Stimulated activated CD8-positive, alpha-beta memory T cell treated with anti-CD3 and anti-CD28 coated beads, Interleukin-4, amount 100 ng/mL, for 1 hour (primary cell): ENCODE measurements around the gene PCDHGB6.
"Not testable (repeated sequence)": the region's sequence is repeated elsewhere in the genome, so short reads cannot be mapped to it uniquely, and the experiment has no call there.

Experiments used
- DNase-seq, 2 donors: peaks; one replicate each; pipeline ENCODE4 v3.0.0-alpha.2; 2020; ENCODE audit warnings: low read depth in 2 of 2, low spot score in 1 of 2

Gene PCDHGB6

DNA sequence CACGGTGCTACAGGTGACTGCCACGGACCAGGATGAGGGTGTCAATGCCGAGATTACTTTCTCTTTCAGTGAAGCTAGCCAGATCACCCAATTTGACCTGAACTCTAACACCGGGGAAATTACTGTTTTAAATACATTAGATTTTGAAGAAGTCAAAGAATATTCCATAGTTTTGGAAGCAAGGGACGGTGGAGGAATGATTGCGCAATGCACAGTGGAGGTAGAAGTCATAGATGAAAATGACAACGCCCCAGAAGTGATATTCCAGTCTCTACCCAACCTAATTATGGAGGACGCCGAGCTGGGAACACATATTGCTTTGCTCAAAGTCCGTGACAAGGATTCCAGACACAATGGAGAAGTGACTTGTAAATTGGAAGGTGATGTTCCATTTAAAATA lies 19.2 kb upstream of the PCDHGB6 start:
- DNase-seq, result no peak

DNA sequence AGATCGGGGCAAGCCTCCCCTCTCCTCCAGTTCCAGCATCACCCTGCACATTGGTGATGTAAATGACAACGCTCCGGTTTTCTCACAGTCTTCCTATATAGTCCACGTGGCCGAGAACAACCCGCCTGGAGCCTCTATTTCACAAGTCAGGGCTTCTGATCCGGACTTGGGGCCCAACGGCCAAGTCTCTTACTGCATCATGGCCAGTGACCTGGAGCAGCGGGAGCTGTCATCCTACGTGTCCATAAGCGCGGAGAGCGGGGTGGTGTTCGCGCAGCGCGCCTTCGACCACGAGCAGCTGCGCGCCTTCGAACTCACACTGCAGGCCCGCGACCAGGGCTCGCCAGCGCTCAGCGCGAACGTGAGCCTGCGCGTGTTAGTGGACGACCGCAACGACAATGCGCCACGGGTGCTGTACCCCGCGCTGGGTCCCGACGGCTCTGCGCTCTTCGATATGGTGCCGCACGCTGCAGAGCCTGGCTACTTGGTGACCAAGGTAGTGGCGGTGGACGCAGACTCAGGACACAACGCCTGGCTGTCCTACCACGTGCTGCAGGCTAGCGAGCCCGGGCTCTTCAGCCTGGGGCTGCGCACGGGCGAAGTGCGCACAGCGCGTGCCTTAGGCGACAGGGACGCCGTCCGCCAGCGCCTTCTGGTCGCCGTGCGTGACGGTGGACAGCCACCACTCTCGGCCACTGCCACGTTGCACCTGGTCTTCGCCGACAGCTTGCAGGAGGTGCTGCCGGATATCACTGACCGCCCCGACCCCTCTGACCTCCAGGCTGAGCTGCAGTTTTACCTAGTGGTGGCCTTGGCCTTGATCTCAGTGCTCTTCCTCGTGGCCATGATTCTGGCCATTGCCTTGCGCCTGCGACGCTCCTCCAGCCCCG lies 18.4 kb upstream of the PCDHGB6 start:
- DNase-seq, result no peak

DNA sequence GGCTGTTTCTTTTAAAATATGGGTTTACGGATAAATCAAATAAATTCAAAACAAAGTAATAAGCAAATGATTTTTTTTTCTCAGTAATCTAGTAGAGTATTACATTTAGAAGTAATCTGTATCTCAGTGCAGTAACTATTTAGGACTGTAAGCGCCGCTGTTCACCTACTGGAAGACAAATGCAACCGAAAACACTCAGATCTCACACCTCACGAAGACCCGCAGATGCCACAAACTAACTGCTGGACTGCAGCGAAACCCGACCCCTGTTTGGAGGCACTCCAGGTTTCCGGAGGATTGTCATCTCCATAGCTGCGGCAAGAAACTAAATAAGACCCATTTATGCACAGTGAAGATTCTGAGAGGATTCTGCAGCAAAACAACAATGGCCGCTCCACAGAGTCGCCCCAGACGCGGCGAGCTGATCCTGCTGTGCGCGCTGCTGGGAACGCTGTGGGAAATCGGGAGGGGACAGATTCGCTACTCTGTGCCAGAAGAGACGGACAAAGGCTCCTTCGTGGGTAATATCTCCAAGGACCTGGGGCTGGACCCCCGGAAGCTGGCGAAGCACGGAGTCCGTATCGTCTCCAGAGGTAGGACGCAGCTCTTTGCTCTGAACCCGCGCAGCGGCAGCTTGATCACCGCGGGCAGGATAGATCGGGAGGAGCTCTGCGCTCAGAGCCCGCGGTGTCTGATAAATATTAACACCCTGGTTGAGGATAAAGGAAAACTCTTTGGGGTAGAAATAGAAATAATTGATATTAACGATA lies 15.2 kb upstream of the PCDHGB6 start, which contains the start of gene PCDHGA8:
Gene PCDHGA8 (plus strand): TSS at position 205 of the 770 bp plus-strand sequence. CDS start 181 bp downstream, at position 386.
- no peak for DNase-seq

DNA sequence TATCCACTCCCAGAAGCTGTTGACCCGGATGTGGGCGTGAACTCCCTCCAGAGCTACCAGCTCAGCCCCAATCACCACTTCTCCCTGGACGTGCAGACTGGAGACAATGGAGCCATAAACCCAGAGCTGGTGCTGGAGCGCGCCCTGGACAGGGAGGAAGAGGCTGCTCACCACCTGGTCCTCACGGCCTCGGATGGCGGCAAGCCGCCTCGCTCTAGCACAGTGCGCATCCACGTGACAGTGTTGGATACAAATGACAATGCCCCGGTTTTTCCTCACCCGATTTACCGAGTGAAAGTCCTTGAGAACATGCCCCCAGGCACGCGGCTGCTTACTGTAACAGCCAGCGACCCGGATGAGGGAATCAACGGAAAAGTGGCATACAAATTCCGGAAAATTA lies 14.6 kb upstream of the PCDHGB6 start:
- DNase-seq, result no peak

DNA sequence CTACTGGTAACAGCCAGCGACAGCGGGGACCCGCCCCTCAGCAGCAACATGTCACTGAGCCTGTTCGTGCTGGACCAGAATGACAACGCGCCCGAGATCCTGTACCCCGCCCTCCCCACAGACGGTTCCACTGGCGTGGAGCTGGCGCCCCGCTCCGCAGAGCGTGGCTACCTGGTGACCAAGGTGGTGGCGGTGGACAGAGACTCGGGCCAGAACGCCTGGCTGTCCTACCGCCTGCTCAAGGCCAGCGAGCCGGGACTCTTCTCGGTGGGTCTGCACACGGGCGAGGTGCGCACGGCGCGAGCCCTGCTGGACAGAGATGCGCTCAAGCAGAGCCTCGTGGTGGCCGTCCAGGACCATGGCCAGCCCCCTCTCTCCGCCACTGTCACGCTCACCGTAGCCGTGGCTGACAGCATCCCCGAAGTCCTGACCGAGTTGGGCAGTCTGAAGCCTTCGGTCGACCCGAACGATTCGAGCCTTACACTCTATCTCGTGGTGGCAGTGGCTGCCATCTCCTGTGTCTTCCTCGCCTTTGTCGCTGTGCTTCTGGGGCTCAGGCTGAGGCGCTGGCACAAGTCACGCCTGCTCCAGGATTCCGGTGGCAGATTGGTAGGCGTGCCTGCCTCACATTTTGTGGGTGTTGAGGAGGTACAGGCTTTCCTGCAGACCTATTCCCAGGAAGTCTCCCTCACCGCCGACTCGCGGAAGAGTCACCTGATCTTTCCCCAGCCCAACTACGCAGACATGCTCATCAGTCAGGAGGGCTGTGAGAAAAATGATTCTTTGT lies 13.2 kb upstream of the PCDHGB6 start:
- DNase-seq, result not testable (repeated sequence)

DNA sequence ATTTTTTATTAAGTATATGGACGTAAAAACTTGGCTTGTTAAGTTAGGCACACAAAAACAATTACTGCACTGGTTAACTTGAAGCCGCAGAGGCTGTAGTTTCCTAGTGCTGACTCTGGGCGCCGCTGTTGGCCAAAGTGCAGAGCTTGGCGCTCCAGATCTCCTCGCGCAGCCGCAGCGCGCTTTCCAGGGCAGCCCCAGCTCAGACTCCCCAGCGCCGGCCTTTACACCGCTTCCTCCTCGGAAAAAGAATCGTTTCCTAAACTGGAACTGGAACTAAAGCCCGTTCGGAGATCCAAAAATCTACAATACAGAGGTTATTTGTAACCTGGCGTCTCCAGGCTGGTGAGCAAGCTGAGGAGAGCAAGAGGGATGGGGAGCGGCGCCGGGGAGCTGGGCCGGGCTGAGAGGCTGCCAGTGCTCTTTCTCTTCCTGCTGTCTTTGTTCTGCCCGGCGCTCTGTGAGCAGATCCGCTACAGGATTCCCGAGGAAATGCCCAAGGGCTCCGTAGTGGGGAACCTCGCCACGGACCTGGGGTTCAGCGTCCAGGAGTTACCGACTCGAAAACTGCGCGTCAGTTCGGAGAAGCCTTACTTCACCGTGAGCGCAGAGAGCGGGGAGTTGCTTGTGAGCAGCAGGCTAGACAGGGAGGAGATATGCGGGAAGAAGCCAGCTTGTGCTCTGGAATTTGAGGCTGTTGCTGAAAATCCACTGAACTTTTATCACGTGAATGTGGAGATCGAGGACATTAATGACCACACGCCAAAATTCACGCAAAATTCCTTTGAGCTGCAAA lies 9.9 kb upstream of the PCDHGB6 start, which contains the start of gene PCDHGB5:
Gene PCDHGB5 (plus strand): TSS at position 192 of the 796 bp plus-strand sequence. CDS start 181 bp downstream, at position 373.
- not testable (repeated sequence) for DNase-seq

DNA sequence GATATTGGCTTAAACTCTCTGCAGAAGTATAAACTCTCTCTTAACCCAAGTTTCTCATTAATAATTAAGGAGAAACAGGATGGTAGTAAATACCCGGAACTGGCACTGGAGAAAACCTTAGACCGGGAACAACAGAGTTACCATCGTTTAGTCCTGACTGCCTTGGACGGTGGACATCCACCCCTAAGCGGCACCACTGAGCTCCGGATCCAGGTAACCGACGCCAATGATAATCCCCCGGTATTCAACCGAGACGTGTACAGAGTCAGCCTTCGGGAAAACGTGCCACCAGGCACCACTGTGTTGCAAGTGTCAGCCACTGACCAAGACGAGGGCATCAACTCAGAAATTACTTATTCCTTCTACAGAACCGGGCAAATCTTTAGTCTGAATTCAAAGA lies 9.2 kb upstream of the PCDHGB6 start:
- DNase-seq, result no peak

DNA sequence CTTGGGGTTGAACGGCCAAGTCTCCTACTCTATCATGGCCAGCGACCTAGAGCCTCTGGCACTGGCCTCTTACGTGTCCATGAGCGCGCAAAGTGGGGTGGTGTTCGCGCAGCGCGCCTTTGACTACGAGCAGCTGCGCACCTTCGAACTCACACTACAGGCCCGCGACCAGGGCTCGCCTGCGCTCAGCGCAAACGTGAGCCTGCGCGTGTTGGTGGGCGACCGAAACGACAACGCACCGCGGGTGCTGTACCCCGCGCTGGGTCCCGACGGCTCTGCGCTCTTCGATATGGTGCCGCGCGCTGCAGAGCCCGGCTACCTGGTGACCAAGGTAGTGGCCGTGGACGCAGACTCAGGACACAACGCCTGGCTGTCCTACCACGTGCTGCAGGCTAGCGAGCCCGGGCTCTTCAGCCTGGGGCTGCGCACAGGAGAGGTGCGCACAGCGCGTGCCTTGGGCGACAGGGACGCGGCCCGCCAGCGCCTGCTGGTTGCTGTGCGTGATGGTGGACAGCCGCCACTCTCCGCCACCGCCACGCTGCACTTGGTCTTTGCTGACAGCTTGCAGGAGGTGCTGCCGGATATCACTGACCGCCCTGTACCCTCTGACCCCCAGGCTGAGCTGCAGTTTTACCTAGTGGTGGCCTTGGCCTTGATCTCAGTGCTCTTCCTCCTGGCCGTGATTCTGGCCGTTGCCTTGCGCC lies 8.1 kb upstream of the PCDHGB6 start:
- no peak for DNase-seq

DNA sequence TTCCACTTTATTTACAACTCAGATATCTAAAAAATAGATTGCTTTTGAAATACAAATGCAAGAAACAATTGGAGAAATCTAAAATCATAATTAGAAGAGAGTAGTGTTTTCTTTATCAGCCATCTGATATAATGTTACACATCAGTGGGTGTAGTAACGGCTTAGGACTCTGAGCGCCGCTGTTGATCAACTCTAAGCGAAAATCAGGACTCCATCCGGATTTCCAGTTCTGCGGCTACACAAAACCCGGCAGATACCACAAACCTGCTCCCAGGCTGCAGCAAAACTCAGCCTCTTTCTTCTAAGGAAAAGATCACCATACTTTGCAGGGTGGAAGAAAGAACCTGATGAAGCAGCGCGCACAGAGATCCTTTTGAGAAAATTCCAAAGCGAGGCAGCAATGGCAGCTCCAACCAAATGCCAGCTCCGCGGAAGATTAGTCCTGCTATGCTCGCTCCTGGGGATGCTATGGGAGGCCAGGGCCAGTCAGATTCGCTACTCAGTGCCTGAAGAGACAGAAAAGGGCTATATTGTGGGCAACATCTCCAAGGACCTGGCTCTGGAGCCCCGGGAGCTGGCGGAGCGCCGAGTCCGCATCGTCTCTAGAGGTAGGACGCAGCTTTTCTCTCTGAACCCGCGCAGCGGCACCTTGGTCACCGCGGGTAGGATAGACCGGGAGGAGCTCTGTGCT lies 5.1 kb upstream of the PCDHGB6 start, which contains the start of gene PCDHGA9:
Gene PCDHGA9 (plus strand): TSS at position 226 of the 691 bp plus-strand sequence. CDS start 175 bp downstream, at position 401.
- no peak for DNase-seq

DNA sequence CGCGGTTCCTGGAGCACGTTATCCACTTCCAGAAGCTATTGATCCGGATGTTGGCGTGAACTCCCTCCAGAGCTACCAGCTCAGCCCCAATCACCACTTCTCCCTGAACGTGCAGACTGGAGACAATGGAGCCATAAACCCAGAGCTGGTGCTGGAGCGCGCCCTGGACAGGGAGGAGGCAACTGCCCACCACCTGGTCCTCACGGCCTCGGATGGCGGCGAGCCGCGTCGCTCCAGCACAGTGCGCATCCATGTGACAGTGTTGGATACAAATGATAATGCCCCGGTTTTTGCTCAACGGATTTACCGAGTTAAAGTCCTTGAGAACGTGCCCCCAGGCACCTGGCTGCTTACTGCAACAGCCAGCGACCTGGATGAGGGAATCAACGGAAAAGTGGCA lies 4.4 kb upstream of the PCDHGB6 start:
- no peak for DNase-seq

DNA sequence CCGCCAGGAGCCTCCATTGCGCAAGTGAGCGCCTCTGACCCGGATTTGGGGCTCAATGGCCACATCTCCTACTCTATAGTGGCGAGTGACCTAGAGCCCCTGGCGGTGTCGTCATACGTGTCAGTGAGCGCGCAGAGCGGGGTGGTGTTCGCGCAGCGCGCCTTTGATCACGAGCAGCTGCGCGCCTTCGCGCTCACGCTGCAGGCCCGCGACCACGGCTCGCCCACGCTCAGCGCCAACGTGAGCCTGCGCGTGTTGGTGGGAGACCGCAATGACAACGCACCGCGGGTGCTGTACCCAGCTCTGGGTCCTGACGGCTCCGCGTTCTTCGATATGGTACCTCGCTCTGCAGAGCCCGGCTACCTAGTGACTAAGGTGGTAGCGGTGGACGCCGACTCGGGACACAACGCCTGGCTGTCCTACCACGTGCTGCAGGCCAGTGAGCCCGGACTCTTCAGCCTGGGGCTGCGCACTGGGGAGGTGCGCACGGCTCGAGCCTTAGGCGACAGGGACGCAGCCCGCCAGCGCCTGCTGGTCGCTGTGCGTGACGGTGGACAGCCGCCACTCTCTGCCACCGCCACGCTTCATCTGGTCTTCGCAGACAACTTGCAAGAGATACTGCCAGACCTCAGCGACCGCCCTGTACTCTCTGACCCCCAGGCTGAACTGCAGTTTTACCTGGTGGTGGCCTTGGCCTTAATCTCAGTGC lies 1.9 kb downstream of the PCDHGB6 start:
- DNase-seq, result no peak

DNA sequence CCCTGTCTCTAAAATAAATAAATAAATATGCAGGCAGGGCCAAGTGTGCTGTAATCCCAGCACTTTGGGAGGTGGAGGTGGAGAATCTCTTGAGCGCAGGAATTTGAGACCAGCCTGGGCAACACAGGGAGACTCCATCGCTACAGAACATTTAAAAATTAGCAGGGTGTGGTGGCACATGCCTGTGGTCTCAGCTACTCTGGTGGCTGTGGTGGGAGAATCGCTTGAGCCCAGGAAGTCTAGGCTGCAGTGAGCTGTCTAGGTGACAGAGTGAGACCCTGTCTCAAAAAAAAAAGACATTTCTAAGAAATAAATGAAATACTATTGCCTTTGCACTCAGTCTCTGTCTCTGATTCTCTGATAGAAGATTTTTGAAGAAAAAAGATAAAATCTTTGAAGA lies 3.8 kb downstream of the PCDHGB6 start:
- DNase-seq, result no peak

DNA sequence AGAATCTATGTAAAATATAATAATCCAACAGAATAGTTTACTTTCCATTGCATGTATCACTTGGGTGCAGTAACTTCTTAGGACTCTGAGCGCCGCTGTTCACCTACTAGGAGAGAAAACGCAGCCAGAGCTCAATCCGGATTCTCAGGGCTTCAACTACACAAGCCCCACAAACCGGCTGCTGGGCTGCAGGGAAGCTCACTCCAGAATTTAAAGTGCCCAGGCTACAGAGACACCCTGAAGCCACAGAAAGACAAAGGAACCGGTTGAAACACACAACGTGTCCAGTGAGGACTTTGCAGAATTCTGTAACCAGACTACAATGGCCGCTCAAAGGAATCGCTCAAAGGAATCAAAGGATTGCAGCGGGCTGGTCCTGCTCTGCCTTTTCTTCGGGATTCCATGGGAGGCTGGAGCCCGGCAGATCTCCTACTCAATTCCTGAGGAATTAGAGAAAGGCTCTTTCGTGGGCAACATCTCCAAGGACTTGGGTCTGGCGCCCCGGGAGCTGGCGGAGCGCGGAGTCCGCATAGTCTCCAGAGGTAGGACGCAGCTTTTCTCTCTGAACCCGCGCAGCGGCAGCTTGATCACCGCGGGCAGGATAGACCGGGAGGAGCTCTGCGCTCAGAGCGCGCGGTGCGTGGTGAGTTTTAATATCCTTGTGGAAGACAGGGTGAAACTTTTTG lies 5.2 kb downstream of the PCDHGB6 start, which contains the start of gene PCDHGA10:
Gene PCDHGA10 (plus strand): TSS at position 134 of the 686 bp plus-strand sequence. CDS start 189 bp downstream, at position 323.
- no peak for DNase-seq

DNA sequence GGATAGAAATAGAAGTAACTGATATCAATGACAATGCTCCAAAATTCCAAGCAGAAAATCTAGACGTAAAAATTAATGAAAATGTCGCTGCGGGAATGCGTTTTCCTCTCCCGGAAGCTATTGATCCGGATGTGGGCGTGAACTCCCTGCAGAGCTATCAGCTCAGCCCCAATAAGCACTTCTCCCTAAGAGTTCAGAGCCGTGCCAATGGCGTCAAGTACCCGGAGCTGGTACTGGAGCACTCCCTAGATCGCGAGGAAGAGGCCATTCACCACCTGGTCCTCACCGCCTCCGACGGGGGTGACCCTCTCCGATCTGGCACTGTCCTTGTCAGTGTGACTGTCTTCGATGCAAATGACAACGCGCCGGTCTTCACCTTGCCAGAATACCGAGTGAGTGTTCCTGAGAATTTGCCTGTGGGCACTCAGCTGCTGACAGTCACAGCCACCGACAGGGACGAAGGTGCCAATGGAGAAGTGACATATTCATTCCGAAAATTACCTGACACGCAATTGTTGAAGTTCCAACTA lies 5.8 kb downstream of the PCDHGB6 start:
- DNase-seq, result no peak

DNA sequence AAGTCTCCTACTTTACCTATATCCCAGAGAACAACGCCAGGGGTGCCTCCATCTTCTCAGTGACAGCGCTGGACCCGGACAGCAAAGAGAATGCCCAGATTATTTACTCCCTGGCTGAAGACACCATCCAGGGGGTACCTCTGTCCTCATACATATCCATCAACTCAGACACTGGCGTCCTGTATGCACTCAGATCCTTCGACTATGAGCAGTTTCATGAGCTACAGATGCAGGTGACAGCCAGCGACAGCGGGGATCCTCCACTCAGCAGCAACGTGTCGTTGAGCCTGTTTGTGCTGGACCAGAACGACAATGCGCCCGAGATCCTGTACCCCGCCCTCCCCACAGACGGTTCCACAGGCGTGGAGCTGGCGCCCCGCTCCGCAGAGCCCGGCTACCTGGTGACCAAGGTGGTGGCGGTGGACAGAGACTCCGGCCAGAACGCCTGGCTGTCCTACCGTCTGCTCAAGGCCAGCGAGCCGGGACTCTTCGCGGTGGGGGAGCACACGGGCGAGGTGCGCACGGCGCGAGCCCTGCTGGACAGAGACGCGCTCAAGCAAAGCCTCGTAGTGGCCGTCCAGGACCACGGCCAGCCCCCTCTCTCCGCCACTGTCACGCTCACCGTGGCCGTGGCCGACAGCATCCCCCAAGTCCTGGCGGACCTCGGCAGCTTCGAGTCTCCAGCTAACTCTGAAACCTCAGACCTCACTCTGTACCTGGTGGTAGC lies 6.9 kb downstream of the PCDHGB6 start:
- DNase-seq, result not testable (repeated sequence)

DNA sequence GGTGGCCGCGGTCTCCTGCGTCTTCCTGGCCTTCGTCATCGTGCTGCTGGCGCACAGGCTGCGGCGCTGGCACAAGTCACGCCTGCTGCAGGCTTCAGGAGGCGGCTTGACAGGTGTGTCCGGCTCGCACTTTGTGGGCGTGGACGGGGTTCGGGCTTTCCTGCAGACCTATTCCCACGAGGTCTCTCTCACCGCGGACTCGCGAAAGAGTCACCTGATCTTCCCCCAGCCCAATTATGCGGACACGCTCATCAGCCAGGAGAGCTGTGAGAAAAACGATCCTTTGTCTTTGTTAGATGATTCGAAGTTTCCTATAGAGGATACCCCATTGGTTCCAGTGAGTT lies 7.4 kb downstream of the PCDHGB6 start:
- DNase-seq, result not testable (repeated sequence)
